Spleen (tissue), 11 donors: ENCODE results near the gene CCDC154. TPM values are rescaled to one million over a fixed set of nuclear protein-coding genes. Genes with fewer than 3 reads are reported as not detected.

Source experiments
- DNase-seq: peaks from one replicate; pipeline ENCODE4 v3.0.0-alpha.2; 2020
- H3K27ac ChIP-seq, 8 donors: fragments of 200-600 bp; sonication (generic) in 7 of 8; 1 replicate in 4 of 8; 2 replicates in 4 of 8; pipeline versions ENCODE4 v1.5.0 to v1.8.0; 2016 to 2021; ENCODE audit warnings: inconsistent platforms in 4 of 8, mild to moderate bottlenecking in 4 of 8, moderate library complexity in 1 of 8
- H3K27me3 ChIP-seq, 7 donors: fragments of 200-600 bp; sonication (generic) in 6 of 7; replicated peaks in 1 of 7; 1 replicate in 4 of 7; 2 replicates in 3 of 7; pipeline versions ENCODE4 v1.5.0 to v1.8.0; 2016 to 2021; ENCODE audit warnings: inconsistent platforms in 3 of 7, mild to moderate bottlenecking in 1 of 7
- H3K36me3 ChIP-seq, 6 donors: fragments of 200-600 bp; sonication (generic) in 5 of 6; 1 replicate in 4 of 6; 2 replicates in 2 of 6; pipeline versions ENCODE4 v1.5.0 to v1.8.0; 2016 to 2021; ENCODE audit warnings: inconsistent platforms in 2 of 6
- H3K4me1 ChIP-seq, 6 donors: fragments of 200-600 bp; sonication (generic) in 5 of 6; 1 replicate in 3 of 6; 2 replicates in 3 of 6; pipeline versions ENCODE4 v1.5.0 to v1.8.0; 2016 to 2021; ENCODE audit warnings: inconsistent platforms in 3 of 6
- H3K4me3 ChIP-seq, 8 donors: fragments of 200-600 bp; sonication (generic) in 7 of 8; 1 replicate in 4 of 8; 2 replicates in 4 of 8; pipeline versions ENCODE4 v1.5.0 to v1.8.0; 2016 to 2021; ENCODE audit warnings: inconsistent platforms in 4 of 8, mild to moderate bottlenecking in 4 of 8, moderate library complexity in 2 of 8
- H3K9me3 ChIP-seq, 8 donors: fragments of 200-600 bp; sonication (generic) in 7 of 8; 1 replicate in 4 of 8; 2 replicates in 4 of 8; pipeline versions ENCODE4 v1.5.0 to v1.8.0; 2016 to 2021; ENCODE audit warnings: inconsistent platforms in 4 of 8
- POLR2A ChIP-seq, 3 donors: fragments of 450-650 bp; IDR thresholded peaks; one replicate each; pipeline ENCODE4 v1.5.1; 2017; ENCODE audit warnings: antibody characterized with exemption in 3 of 3, mild to moderate bottlenecking in 1 of 3
- POLR2AphosphoS5 ChIP-seq, 3 donors: sonication (generic); formaldehyde crosslinking; IDR thresholded peaks; one replicate each; pipeline ENCODE4 v1.5.1; 2017; ENCODE audit warnings: antibody characterized with exemption in 3 of 3
- WGBS, 5 donors: extraction: QIAGEN DNeasy Blood & Tissue Kit in 3 of 5; methylation state at CpG; one replicate each; pipeline versions ENCODE4 v1.1.5 to v1.1.7; 2013 to 2018; 5-methylcytosine and 5-hydroxymethylcytosine counted together
- intact Hi-C: fragments of 100-400 bp; cut with DNase I; formaldehyde crosslinking; loops from one replicate; pipeline ENCODE4 v1.15.0; 2023; ENCODE audit warnings: low total_unique reads
- polyA plus RNA-seq, 3 donors: library from polyadenylated mRNA; stranded (reverse); fragments of 200-250 nt; gene quantifications; one replicate each; pipeline ENCODE4 v1.2.1, GENCODE V29; 2013
- total RNA-seq, 7 donors: library from RNA; depleted of rRNA in 3 of 7; stranded (reverse); fragments of >200 nt in 3 of 7; fragmentation: NEBNext Ultra II Directional in 4 of 7; extraction: Animal tissue kit (Norgen Biotek cat#: 25700) in 4 of 7; gene quantifications; one replicate each; pipeline versions ENCODE4 v1.1.0 to v1.2.1, GENCODE V29; 2016 to 2021
- TF ChIP-seq, protein P1 (sequence below), 11 experiments: fragments of 200-600 bp in 7 of 11; fragments of 450-650 bp in 4 of 11; sonication (generic) in 4 of 11; IDR thresholded peaks in 8 of 11; conservative IDR thresholded peaks in 3 of 11; 1 replicate in 7 of 11; 2 replicates in 4 of 11; pipeline versions ENCODE4 v1.4.0 to v1.8.0; 2016 to 2021; ENCODE audit warnings: antibody characterized with exemption in 11 of 11, inconsistent platforms in 4 of 11, mild to moderate bottlenecking in 1 of 11
- donor health status: healthy with polysubstance abuse.
- donor health status: DM: no; HTN: no; CAD: no; lungs with moderate emphysema.
- donor health status: DM: no; HTN: no; CAD: no.
- donor health status: Bipolar disorder and iron deficiency.
- donor health status: healthy.
- donor health status: DM: no; HTN: no; CAD: no.
- donor health status: DM: yes; HTN: yes; CAD: no.

The CCDC154 gene
- total and polyA plus RNA-seq, 10 donors, result 1.6 to 18.2 (median 5.5) TPM

DNA sequence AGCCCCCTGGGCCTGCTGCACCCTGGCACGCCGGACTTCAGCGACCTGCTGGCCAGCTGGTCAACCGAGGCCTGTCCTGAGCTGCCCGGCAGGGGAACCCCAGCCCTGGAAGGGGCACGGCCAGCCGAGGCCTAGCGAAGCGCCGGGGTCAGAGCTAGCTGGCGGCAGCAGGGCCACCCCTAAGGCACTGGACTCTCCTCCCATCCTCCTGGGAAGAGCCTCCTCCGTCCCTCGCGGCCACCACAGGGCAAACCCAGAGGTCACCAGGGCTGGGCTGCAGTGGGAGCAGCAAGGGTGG is 11.1 kb downstream of the CCDC154 start:
- intact Hi-C loops, result no loop called here
- peaks cover 0 to 41% (median 6%) of the 10 kb centered on the region in 6 donors for H3K36me3 ChIP-seq
- WGBS, 5 donors, result 66 to 87% (median 84%) methylated on average over 5 to 14 of the region's 14 CpGs
- TF ChIP-seq POLR2AphosphoS5 (IDR thresholded peaks at IDR 0.05), result no peak
- TF ChIP-seq, protein P1, sequence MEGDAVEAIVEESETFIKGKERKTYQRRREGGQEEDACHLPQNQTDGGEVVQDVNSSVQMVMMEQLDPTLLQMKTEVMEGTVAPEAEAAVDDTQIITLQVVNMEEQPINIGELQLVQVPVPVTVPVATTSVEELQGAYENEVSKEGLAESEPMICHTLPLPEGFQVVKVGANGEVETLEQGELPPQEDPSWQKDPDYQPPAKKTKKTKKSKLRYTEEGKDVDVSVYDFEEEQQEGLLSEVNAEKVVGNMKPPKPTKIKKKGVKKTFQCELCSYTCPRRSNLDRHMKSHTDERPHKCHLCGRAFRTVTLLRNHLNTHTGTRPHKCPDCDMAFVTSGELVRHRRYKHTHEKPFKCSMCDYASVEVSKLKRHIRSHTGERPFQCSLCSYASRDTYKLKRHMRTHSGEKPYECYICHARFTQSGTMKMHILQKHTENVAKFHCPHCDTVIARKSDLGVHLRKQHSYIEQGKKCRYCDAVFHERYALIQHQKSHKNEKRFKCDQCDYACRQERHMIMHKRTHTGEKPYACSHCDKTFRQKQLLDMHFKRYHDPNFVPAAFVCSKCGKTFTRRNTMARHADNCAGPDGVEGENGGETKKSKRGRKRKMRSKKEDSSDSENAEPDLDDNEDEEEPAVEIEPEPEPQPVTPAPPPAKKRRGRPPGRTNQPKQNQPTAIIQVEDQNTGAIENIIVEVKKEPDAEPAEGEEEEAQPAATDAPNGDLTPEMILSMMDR (IDR thresholded peaks at IDR 0.05 in 8 of 11, conservative IDR thresholded peaks at IDR 0.05 in 3 of 11), result no peak
- no peak for TF ChIP-seq POLR2A (IDR thresholded peaks at IDR 0.05)
- H3K4me1 ChIP-seq, result peaks cover 0 to 47% (median 5%) of the 10 kb centered on the region in 6 donors
- peaks cover 0 to 51% (median 0%) of the 10 kb centered on the region in 7 donors for H3K27me3 ChIP-seq
- H3K4me3 ChIP-seq, result peak overlapping the region in 2 of 8 donors; percentile 21 to 53
- H3K27ac ChIP-seq, result peak overlapping the region in 2 of 8 donors; percentile 59 to 60
- no peaks in the 10 kb centered on the region for H3K9me3 ChIP-seq
- no peak for DNase-seq

DNA sequence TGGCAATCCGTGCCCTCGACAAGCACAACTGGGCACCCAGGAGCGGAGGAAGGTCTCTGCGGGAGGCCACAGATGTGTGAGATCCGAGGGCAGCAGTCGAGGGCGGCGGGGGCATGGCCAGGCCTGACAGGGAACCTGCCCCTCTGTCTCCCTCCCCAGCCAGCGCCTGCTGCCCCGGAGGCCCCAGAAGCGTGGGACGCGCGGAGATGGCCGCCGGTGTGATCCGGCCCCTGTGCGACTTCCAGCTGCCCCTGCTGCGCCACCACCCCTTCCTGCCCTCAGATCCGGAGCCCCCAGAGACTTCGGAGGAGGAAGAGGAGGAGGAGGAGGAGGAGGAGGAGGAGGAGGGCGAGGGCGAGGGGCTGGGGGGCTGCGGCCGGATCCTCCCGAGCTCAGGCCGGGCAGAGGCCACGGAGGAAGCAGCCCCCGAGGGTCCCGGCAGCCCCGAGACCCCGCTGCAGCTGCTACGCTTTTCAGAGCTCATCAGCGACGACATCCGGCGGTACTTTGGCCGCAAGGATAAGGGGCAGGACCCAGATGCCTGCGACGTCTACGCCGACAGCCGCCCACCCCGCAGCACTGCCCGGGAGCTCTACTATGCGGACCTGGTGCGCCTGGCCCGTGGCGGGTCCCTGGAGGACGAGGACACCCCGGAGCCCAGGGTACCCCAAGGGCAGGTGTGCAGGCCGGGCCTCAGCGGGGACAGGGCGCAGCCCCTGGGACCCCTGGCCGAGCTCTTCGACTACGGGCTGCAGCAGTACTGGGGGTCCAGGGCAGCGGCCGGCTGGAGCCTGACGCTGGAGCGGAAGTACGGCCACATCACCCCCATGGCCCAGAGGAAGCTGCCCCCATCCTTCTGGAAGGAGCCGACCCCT is 11.7 kb downstream of the CCDC154 start:
- Histone ChIP-seq H3K4me1 (peaks cover 0 to 53% (median 7%) of the 10 kb centered on the region in 6 donors), H3K9me3 (no peaks in the 10 kb centered on the region), H3K4me3 (peak overlapping the region in 5 of 8 donors; percentile 11 to 53 (median 21)), H3K27me3 (peaks cover 0 to 56% (median 0%) of the 10 kb centered on the region in 7 donors), H3K27ac (peak overlapping the region in 4 of 8 donors; percentile 57 to 60 (median 58)), H3K36me3 (peaks cover 0 to 35% (median 6%) of the 10 kb centered on the region in 6 donors)
- intact Hi-C loops, result no loop called here
- 50 to 68% (median 59%) methylated on average over 56 to 63 of the region's 63 CpGs for WGBS, 5 donors
- TF ChIP-seq, protein P1 (IDR thresholded peaks at IDR 0.05 in 8 of 11, conservative IDR thresholded peaks at IDR 0.05 in 3 of 11), result no peak
- TF ChIP-seq POLR2AphosphoS5 (IDR thresholded peaks at IDR 0.05), result peak in 1 of 3 donors; percentile 44
- DNase-seq, result no peak

DNA sequence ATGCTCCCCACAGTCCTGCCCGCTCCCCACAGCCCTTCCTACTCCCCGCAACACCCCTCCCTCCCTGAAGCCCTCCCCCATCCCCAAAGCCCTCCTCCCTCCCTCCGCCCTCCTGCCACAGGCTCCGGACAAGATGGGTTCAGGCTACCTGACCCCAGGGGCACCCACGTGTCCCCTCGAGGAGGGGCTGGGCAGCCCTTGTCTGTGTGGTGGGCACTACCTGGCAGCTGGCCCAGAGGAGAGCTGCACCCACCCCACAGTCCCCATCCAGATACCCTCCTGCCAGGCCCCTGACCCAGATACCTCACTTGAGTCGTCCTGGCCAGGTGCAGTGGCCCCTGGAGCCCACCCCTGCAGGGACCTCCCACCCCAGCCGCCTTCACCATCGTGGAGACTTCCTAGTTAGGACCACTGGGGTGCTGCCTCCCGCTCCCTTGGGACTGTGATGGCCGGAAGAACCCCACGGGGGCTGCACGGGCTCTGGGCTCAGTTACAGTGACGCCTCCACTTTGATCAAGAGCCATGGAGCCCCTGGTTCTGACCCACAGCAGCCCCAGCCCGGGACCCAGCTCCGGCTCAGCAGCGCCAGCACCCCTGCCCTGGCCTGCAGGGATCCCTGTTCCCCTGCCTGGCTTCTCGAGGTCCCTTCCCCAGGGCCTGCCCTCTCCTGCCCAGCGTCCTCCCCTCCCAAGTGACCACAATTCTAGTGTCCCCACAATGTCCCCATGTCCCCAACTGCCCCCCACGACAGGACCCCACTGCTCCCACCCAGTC is 12.7 kb downstream of the CCDC154 start:
- TF ChIP-seq POLR2AphosphoS5 (IDR thresholded peaks at IDR 0.05) (no peak), POLR2A (IDR thresholded peaks at IDR 0.05) (no peak)
- TF ChIP-seq, protein P1 (IDR thresholded peaks at IDR 0.05 in 8 of 11, conservative IDR thresholded peaks at IDR 0.05 in 3 of 11), result no peak
- H3K9me3 ChIP-seq, result no peaks in the 10 kb centered on the region
- WGBS, 5 donors, result 64 to 80% (median 75%) methylated on average over 18 to 20 of the region's 20 CpGs
- DNase-seq, result no peak
- H3K4me1 ChIP-seq, result peaks cover 0 to 57% (median 7%) of the 10 kb centered on the region in 6 donors
- peak overlapping the region in 3 of 8 donors; percentile 58 to 60 (median 59) for H3K27ac ChIP-seq
- intact Hi-C loops, result no loop called here
- peak overlapping the region in 3 of 8 donors; percentile 13 to 53 (median 21) for H3K4me3 ChIP-seq
- peaks cover 0 to 56% (median 0%) of the 10 kb centered on the region in 7 donors for H3K27me3 ChIP-seq
- H3K36me3 ChIP-seq, result peaks cover 0 to 26% (median 4%) of the 10 kb centered on the region in 6 donors
